Endothelial cell of umbilical vein (primary cell): ENCODE measurements around the gene SLC29A3. TPM values are rescaled to one million over a fixed set of nuclear protein-coding genes. Genes with fewer than 3 reads are reported as not detected.

Experiments used
- BruUV-seq: library from RNA; stranded (reverse); fragments of 400-500 nt; replicated peaks from 2 replicates; lab custom pipeline; 2021; lab: Mats Ljungman, UMichigan
- CTCF ChIA-PET: fragments of 300-600, 350-600 bp; sonication (Branson Sonifier 250); formaldehyde crosslinking; loops from one replicate; lab custom pipeline; 2021; ENCODE audit warnings: antibody characterized with exemption, inconsistent platforms; lab: Charles Lee
- POLR2A ChIA-PET: fragments of 300-600, 350-600 bp; sonication (Branson Sonifier 250); formaldehyde crosslinking; loops from one replicate; lab custom pipeline; 2021; ENCODE audit warnings: antibody characterized with exemption, inconsistent platforms; lab: Charles Lee
- DNase-seq: peaks from one replicate; pipeline ENCODE4 v3.0.0-alpha.2; 2011; ENCODE audit warnings: low read depth, low spot score
- FAIRE-seq: peaks from 2 replicates; lab custom pipeline; 2011; peaks lifted over from hg19 to GRCh38; lab: Jason Lieb, UNC
- H2AFZ ChIP-seq: 2 replicates; pipeline ENCODE4 v1.6.0; 2012; ENCODE audit warnings: low read depth, low read length, control low read depth, inconsistent platforms
- H3K27ac ChIP-seq: 2 replicates; pipeline ENCODE4 v1.5.1; 2011; ENCODE audit warnings: low read depth, mild to moderate bottlenecking, control low read depth, low read length, moderate library complexity; ENCODE audit not compliant: insufficient read depth
- H3K27me3 ChIP-seq, 2 experiments: 2 replicates each; pipeline versions ENCODE4 v1.6.0 to v1.6.1; 2011; ENCODE audit warnings: low read length in 2 of 2, mixed read lengths in 1 of 2; ENCODE audit not compliant: control insufficient read depth in 2 of 2, insufficient read depth in 2 of 2
- H3K36me3 ChIP-seq, 2 experiments: 2 replicates in 1 of 2; 3 replicates in 1 of 2; pipeline ENCODE4 v1.5.1; 2011; ENCODE audit warnings: low read length in 2 of 2, mild to moderate bottlenecking in 1 of 2, moderate library complexity in 1 of 2; ENCODE audit not compliant: control insufficient read depth in 2 of 2, insufficient read depth in 2 of 2; ENCODE audit errors: extremely low read depth in 1 of 2
- H3K4me1 ChIP-seq: 3 replicates; pipeline ENCODE4 v1.5.1; 2011; ENCODE audit warnings: mild to moderate bottlenecking, low read length; ENCODE audit not compliant: control insufficient read depth, insufficient read depth; ENCODE audit errors: extremely low read depth
- H3K4me2 ChIP-seq: 2 replicates; pipeline ENCODE4 v1.6.1; 2011; ENCODE audit warnings: low read length, control low read depth, mixed read lengths; ENCODE audit not compliant: insufficient read depth
- H3K4me3 ChIP-seq, 3 experiments: fragments of 200-600 bp in 1 of 3; sonication (generic), shearing (Covaris generic) in 1 of 3; replicated peaks in 1 of 3; 2 replicates each; pipeline ENCODE4 v1.5.1; 2011 to 2016; ENCODE audit warnings: control low read depth in 3 of 3, low read length in 3 of 3, mild to moderate bottlenecking in 2 of 3, inconsistent platforms in 1 of 3, low read depth in 1 of 3, moderate library complexity in 1 of 3; ENCODE audit not compliant: insufficient read depth in 1 of 3
- H3K79me2 ChIP-seq: 2 replicates; pipeline ENCODE4 v1.6.0; 2012; ENCODE audit warnings: low read length, inconsistent platforms; ENCODE audit not compliant: control insufficient read depth, insufficient read depth
- H3K9ac ChIP-seq: replicated peaks from 2 replicates; pipeline ENCODE3; 2011; ENCODE audit warnings: low read length, control low read depth; ENCODE audit not compliant: insufficient read depth; ENCODE audit errors: extremely low read depth
- H3K9me1 ChIP-seq: replicated peaks from 3 replicates; pipeline ENCODE4 v1.6.0; 2011; ENCODE audit warnings: mild to moderate bottlenecking, low read length; ENCODE audit not compliant: control insufficient read depth, insufficient read depth; ENCODE audit errors: extremely low read depth
- H3K9me3 ChIP-seq: replicated peaks from 2 replicates; pipeline ENCODE4 v1.5.1; 2012; ENCODE audit warnings: low read length, inconsistent platforms; ENCODE audit not compliant: control insufficient read depth, insufficient read depth
- H4K20me1 ChIP-seq: replicated peaks from 2 replicates; pipeline ENCODE3; 2011; ENCODE audit warnings: mild to moderate bottlenecking, low read length; ENCODE audit not compliant: control insufficient read depth, insufficient read depth; ENCODE audit errors: extremely low read depth
- CTCF ChIP-seq, 2 donors: IDR thresholded peaks; 1 replicate in 1 of 2; 2 replicates in 1 of 2; pipeline ENCODE4 v1.5.1; 2011; ENCODE audit warnings: low read length in 2 of 2, mild to moderate bottlenecking in 2 of 2, moderate library complexity in 2 of 2, control low read depth in 1 of 2, inconsistent platforms in 1 of 2, low read depth in 1 of 2; ENCODE audit not compliant: insufficient read depth in 1 of 2; ENCODE audit errors: extremely low read depth in 1 of 2
- EZH2 ChIP-seq: IDR thresholded peaks from 2 replicates; pipeline ENCODE4 v1.6.1; 2012; ENCODE audit warnings: borderline replicate concordance, low read depth, mild to moderate bottlenecking, moderate library complexity, low read length, inconsistent platforms; ENCODE audit not compliant: severe bottlenecking
- FOS ChIP-seq: IDR thresholded peaks from 2 replicates; pipeline ENCODE4 v1.6.1; 2011; ENCODE audit warnings: mild to moderate bottlenecking, low read length, moderate library complexity, borderline replicate concordance; ENCODE audit not compliant: insufficient read depth
- GATA2 ChIP-seq: IDR thresholded peaks from 2 replicates; pipeline ENCODE4 v1.7.0; 2011; ENCODE audit warnings: low read depth, mild to moderate bottlenecking, moderate library complexity, mixed read lengths, low read length; ENCODE audit not compliant: insufficient read length, insufficient read depth
- JUN ChIP-seq: IDR thresholded peaks from 2 replicates; pipeline ENCODE4 v1.6.1; 2011; ENCODE audit warnings: borderline replicate concordance, low read depth; ENCODE audit not compliant: insufficient read length, insufficient read depth
- MYC ChIP-seq: IDR thresholded peaks from one replicate; pipeline ENCODE4 v1.6.1; 2011; ENCODE audit warnings: mild to moderate bottlenecking, low read depth, low read length
- POLR2AphosphoS5 ChIP-seq: IDR thresholded peaks from 2 replicates; pipeline ENCODE4 v1.6.1; 2012; ENCODE audit warnings: low read depth, mild to moderate bottlenecking, control low read depth, low read length, moderate library complexity; ENCODE audit not compliant: insufficient read depth
- dilution Hi-C: fragments of 300-500 bp; cut with MboI; formaldehyde crosslinking; loops from one replicate; pipeline ENCODE4 v1.15.0; 2019; ENCODE audit warnings: low sequenced_read_pairs; ENCODE audit not compliant: extremely low pct_ligation_motif_present
- intact Hi-C: fragments of 100-400 bp; cut with micrococcal nuclease; formaldehyde crosslinking; loops from one replicate; pipeline ENCODE4 v1.10.0; 2022
- polyA plus RNA-seq, 4 experiments: library from polyadenylated mRNA; depleted of rRNA in 3 of 4; stranded (reverse) in 3 of 4; unstranded in 1 of 4; fragments of >200 nt; gene quantifications; 2 replicates each; pipeline versions ENCODE4 v1.2.1 to v1.2.3, GENCODE V29; 2011 to 2012; ENCODE audit warnings: missing spikeins in 1 of 4
- total RNA-seq: library from RNA; stranded (reverse); gene quantifications from 2 replicates; pipeline ENCODE4 v1.2.3, GENCODE V29; 2021

Gene SLC29A3
- total and polyA plus RNA-seq, 2 donors (not counting 3 experiments of a cell fraction or from before 2014, with no cell fraction given): 5.0 to 9.1 TPM

GRCh38 chr10:71357792-71358265, 38.8 kb downstream of the SLC29A3 start:
- POLR2A ChIA-PET: no interaction called here
- H3K27me3 ChIP-seq: no peaks in the 10 kb centered on the region
- H3K9me3 ChIP-seq: no peaks in the 10 kb centered on the region
- no peaks in the 10 kb centered on the region for H3K36me3 ChIP-seq
- intact Hi-C loops (no loop called here), dilution Hi-C loops (no loop called here)
- BruUV-seq: no TSS peak
- CTCF ChIA-PET: interaction anchor here (1.1 to 1.4 kb wide), 2 partner anchors 13 to 26 kb away, joined by 4 read pairs; no protein-coding TSS in a partner anchor
- H3K4me3 ChIP-seq: no peak overlapping the region
- H3K27ac ChIP-seq: no peak overlapping the region
- no peak for FAIRE-seq
- no peaks in the 10 kb centered on the region for H3K9me1 ChIP-seq
- H4K20me1 ChIP-seq: no peaks in the 10 kb centered on the region
- H3K79me2 ChIP-seq: no peaks in the 10 kb centered on the region
- no peak for DNase-seq
- no peak overlapping the region for H2AFZ ChIP-seq
- no peak overlapping the region for H3K4me2 ChIP-seq
- TF ChIP-seq POLR2AphosphoS5 (no peak), GATA2 (no peak), JUN (no peak), FOS (no peak), MYC (no peak), CTCF (IDR thresholded peaks at IDR 0.05; ENCODE audit: extremely low read depth in 1 of 2, insufficient read depth in 1 of 2, low read depth in 1 of 2, low read length in 2 of 2) (no peak), EZH2 (no peak)
- H3K9ac ChIP-seq: no peak overlapping the region
- H3K4me1 ChIP-seq: peaks cover 15% of the 10 kb centered on the region
